LHCN-M2 (cell line): ENCODE results near the gene MMP1. TPM values are rescaled to one million over a fixed set of nuclear protein-coding genes. Genes with fewer than 3 reads are reported as not detected.
A peak's percentile ranks its signal among the peaks of the same experiment; 100 is the strongest.

Experiments used
- DNase-seq: peaks from one replicate; pipeline ENCODE4 v3.0.0-alpha.2; 2012; ENCODE audit warnings: low read depth
- total RNA-seq: library from RNA; depleted of rRNA; stranded (reverse); fragments of >200 nt; gene quantifications from 2 replicates; pipeline ENCODE4 v1.2.3, GENCODE V29; 2014

MMP1 gene
- total RNA-seq, 1 experiment from 2014 or later: 0.17 TPM

- DNase-seq: peak; percentile 34
These were observed 10.0 kb upstream of the MMP1 start for GRCh38 chr11:102807921-102808320.

- no peak for DNase-seq
These were observed 8.3 kb upstream of the MMP1 start for GRCh38 chr11:102806296-102806695.

- DNase-seq: peak; percentile 55
These were observed 4.4 kb upstream of the MMP1 start for GRCh38 chr11:102802341-102802740.

- no peak for DNase-seq
These were observed 2.8 kb upstream of the MMP1 start for GRCh38 chr11:102800767-102801166.

DNA sequence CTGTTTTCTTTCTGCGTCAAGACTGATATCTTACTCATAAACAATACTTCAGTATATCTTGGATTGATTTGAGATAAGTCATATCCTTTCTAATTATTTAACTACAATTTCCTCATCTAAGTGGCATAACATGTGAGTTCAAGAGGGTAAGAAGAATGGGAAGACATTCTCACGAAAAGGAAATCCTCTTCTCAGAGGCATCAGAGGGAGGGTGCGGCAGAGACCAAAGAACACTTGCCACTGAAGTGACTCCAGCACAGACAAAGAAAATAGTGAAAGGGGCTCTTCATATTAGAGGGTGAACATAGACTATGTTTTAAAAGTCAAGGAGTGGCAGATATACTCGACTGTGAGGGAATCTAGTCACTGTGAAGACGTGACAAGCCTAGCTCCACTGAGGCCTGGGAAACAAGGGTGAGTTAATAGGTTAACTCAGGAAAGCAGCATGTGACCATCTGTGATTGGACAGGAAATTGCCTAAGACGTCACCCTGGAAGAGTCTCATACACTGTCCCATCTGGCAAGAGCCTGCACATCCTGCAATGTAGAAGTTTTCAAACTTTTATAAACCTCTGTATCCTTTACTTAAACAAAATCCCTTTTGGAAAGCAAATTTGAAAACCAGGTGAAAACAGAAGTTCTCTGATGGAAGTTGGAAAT is 1.9 kb upstream of the MMP1 start:
- DNase-seq: no peak

GRCh38 chr11:102794382-102794781 is 3.6 kb downstream of the MMP1 start:
- peak; percentile 28 for DNase-seq

DNA sequence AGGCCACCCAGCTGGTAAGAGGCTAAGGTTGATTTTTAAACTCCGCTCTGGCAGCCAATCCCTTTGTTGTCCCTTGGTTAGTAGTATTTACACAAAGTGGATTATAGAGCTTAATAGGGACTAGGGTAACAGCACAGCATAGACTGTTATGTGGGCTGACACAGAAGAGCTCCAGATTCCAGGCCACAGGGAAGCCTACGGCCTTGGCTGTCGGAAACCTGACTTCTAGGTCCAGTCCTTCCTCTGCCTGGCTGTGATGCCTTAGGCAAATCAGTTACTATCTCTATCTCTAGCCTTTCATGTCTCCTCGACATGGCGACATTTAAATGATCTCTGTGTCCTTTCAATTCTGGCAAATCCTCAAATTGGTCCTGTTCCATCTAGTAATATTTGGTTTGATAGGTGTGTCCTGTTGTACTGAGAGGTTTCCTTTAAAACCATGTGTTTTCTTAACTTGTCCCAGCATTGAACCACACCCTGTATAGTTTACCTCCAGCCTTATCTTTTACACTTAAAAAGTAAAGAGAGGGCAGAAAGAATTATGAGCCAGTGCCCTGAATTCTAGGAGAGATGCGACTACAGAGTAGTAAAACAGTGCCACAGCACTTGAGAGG is 4.2 kb downstream of the MMP1 start:
- DNase-seq: no peak

- no peak for DNase-seq
These were observed 5.4 kb downstream of the MMP1 start for GRCh38 chr11:102792604-102793003.

- no peak for DNase-seq
These were observed 6.5 kb downstream of the MMP1 start for GRCh38 chr11:102791271-102792036.

DNA sequence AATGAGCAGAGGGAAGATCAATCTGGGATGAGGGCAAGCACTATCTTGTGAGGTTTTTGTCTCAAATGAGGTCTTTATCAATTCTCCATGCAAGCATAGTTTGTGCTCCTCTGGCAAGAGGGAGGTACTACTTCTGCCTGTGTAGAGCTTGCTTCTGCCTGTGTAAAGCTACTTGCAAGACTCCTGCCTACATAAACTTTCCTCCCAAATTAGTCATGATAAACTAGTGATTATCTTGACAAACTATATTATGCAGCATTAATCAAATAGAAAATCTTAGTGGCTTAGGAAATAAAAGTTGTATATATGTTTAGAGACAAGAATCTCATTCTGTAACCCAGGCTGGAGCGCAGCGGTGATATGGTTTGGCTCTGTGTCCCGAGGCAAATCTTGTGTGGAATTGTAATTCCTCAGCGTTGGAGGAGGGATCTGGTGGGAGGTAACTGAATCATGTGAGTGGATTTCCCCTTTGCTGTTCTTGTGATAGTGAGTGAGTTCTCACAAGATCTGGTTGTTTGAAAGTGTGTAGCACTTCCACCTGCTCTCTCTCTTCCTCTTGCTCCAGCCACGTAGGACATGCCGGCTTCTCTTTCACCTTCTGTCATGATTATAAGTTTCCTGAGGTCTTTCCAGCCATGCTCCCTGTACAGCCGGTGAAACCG is 9.5 kb downstream of the MMP1 start:
- DNase-seq: no peak

DNA sequence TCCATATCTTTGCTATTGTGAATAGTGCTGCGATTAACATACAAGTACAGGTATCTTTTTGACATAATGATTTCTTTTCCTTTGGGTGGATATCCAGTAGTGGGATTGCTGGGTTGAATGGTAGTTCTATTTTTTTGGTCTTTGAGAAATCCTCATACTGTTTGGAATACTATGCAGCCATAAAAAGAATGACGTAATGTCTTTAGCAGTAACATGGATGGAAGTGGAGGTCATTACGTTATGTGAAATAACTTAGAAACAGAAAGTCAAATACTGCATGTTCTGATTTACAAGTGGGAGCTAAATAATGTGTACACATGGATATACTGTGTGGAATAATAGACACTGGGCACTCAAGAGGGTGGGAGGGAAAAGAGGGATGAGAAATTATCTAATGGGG is 13.6 kb downstream of the MMP1 start:
- DNase-seq: no peak

DNA sequence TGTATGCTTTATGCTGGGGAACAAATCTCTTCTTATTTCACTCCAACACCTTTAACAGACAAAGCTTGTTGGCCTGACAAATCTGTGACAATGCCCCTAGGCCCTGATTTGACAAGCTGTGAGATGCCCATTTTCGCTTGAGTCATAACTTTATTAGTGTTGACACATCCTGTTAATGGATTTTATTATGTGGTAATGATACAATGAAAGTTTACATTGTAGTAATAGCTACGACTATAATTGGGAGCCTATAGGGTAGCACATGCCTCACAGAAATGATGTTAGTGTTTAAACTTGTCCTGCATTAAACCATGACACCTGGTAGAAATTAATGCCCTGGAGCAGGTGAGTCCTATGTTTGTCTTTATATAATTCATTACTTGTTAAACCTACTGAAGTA is 14.2 kb downstream of the MMP1 start:
- DNase-seq: no peak

DNA sequence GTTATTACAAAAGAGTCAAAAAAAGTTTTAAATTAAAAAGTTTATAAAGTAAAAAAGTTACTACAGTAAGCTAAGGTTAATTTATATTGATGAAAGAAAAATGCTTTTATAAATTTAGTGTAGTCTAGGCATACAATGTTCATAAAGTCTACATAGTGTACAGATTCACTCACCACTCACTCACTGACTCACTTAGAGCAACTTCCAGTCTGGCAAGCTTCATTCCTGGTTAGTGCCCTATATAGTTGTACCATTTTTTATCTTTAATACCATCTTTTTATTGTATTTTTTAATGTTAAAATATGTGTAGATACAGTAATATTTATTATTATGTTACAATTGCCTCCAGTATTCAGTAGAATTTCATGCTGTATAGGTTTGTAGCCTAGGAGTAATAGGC is 14.9 kb downstream of the MMP1 start:
- no peak for DNase-seq

DNA sequence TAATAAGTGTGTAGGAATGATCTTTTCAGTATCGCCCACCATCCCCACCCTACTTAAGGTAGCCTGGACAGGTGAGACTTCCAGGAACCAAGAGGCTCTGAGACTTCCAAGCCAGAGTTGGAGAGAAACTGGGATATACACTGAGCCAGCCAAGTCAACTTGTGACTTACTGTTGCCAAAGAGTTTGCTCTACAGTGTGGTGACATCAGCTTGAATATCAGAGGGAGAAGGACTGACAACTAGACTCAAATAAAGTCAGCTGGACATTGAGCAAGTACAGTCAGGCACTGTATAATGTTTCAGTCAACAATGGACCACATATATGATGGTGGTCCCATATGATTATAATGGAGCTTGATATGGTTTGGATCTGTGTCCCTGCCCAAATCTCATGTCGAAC is 16.3 kb downstream of the MMP1 start:
- no peak for DNase-seq

GRCh38 chr11:102780491-102780918 is 17.5 kb downstream of the MMP1 start, which contains the start of gene MMP10:
Gene MMP10 (minus strand): TSS chr11:102780628. CDS start chr11:102780591, 37 bp downstream.
- peak; percentile 66 for DNase-seq

DNA sequence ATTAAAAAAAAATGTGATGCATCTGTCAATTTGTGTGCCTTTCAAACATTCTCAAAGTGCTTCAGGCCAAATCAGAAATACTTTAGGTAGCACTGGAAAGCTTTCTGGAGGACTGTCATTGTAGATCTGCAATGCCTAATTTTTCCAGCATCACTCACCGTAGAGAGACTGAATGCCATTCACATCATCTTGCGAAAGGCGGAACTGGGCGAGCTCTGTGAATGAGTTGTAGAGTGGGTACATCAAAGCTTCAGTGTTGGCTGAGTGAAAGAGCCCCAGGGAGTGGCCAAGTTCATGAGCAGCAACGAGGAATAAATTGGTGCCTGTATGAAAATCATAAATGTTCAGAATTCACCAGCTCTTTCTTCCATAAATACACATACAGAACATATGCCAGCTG is 21.5 kb downstream of the MMP1 start:
- DNase-seq: no peak

- DNase-seq: no peak
These were observed 24.6 kb downstream of the MMP1 start for GRCh38 chr11:102773386-102773785.

DNA sequence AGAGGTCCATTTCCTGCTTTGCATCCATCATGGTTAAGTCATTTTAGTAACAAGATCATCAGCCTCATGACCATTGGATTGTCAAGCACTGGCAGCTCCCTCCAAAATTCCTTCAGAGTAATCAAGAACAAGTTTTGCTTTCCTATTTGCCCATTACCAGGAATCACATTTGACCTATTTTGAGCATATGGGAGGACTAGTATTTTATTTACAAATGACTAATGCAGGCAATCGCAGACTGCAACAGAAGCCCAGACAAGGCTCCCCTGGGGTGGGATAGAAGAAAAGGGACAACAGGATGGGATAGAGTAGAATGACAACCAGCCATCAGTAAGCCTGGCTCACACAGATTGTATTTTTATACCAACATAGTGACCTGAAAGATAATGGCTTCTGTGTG is 26.6 kb downstream of the MMP1 start:
- no peak for DNase-seq

DNA sequence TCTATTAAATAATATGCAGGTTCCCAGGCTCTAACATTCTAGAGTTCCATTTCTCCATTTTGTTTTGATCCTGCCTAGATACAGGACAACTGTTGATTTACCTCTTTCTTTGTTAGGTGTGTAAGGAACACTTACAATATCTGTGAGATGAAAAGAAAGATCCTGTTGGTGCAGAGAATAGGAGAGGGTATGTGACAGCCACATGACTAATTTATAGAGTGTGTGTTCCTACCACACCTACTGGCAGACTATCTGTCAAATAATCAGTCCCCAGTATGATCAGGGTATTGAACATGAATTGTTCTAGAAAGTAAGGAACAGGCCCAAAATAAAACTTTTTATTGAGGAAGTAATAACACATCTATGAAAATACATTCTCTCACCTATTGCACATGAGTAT is 27.8 kb downstream of the MMP1 start:
- no peak for DNase-seq

GRCh38 chr11:102767800-102768199 is 30.2 kb downstream of the MMP1 start:
- no peak for DNase-seq

DNA sequence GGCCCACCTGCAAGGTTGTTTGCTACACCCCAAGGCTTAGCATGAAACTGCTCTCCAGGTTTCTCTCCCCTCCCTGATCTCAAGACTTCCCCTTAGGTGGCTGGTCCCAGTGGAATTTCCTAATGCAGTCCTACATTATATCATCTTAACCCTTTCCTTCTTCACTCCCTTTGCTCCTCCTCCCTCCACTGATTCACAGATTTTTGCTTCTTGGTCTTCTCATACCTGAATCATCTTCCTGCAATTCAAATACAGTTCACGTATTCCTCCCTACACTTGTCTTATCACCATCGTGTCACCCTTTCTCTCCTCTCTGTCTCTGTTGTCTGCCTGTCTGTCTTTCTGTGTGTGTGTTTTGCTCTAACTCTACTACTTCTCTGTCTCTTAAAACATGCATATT is 34.5 kb downstream of the MMP1 start:
- DNase-seq: no peak

DNA sequence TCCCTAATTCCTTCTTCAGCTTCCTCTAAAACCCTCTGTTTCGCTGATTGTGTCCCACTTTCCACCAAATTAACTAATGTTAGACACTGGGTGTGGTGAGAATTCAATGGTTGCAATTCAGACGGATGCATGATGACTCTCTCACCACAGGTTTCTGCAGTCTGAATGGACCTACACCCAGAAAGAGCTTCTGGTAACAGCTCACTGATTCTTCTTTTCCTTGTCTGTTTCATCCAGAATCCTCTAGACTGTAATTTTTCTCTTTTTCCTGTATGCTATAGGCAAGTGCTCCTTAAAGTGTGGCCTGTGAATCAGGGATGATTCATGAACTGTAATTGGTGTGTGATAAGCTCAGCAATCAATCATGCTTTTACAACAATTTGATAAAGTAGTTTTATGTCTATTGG is 35.6 kb downstream of the MMP1 start:
- peak; percentile 10 for DNase-seq
